Stimulated activated CD8-positive, alpha-beta memory T cell treated with anti-CD3 and anti-CD28 coated beads, Interleukin-4, amount 100 ng/mL, for 24 hours (primary cell): ENCODE results near the gene CIART.
A peak's percentile ranks its signal among the peaks of the same experiment; 100 is the strongest.
"Not testable (repeated sequence)": the region's sequence is repeated elsewhere in the genome, so short reads cannot be mapped to it uniquely, and the experiment has no call there.

Source experiments
- DNase-seq: peaks from one replicate; pipeline ENCODE4 v3.0.0-alpha.2; 2020; ENCODE audit warnings: low read depth

The CIART gene

GRCh38 chr1:150281758-150282557, at the start of gene CIART:
Gene CIART, plus strand, starts transcription at chr1:150282554. Its CDS starts 714 bp downstream, at chr1:150283268.
- DNase-seq, result peak; percentile 47

GRCh38 chr1:150232921-150233320, 49.4 kb upstream of the CIART start:
- DNase-seq, result not testable (repeated sequence)

GRCh38 chr1:150233359-150234308, 48.7 kb upstream of the CIART start:
- peak; percentile 47 for DNase-seq

- no peak for DNase-seq
These were observed 48.1 kb upstream of the CIART start for GRCh38 chr1:150234309-150234565.

GRCh38 chr1:150234566-150235293, 47.6 kb upstream of the CIART start:
- peak; percentile 86 for DNase-seq

- DNase-seq, result no peak
These were observed 47.0 kb upstream of the CIART start for GRCh38 chr1:150235294-150235851.

GRCh38 chr1:150235852-150236613, 46.3 kb upstream of the CIART start, which contains the start of gene ANP32E:
Gene ANP32E, minus strand, starts transcription at chr1:150236112. Its CDS starts 326 bp downstream, at chr1:150235786.
- DNase-seq, result peak; percentile 85

- no peak for DNase-seq
These were observed 45.7 kb upstream of the CIART start for GRCh38 chr1:150236614-150237100.

- DNase-seq, result not testable (repeated sequence)
These were observed 45.2 kb upstream of the CIART start for GRCh38 chr1:150237176-150237575.

GRCh38 chr1:150237746-150238145, 44.6 kb upstream of the CIART start:
- no peak for DNase-seq

GRCh38 chr1:150243003-150243402, 39.4 kb upstream of the CIART start:
- no peak for DNase-seq

GRCh38 chr1:150249936-150250335, 32.4 kb upstream of the CIART start:
- no peak for DNase-seq

- no peak for DNase-seq
These were observed 26.2 kb upstream of the CIART start for GRCh38 chr1:150256198-150256553.

GRCh38 chr1:150256554-150257341, 25.6 kb upstream of the CIART start:
- DNase-seq, result no peak

GRCh38 chr1:150257624-150258585, 24.4 kb upstream of the CIART start, which contains the start of gene CA14:
Gene CA14, plus strand, starts transcription at chr1:150257774. Its CDS starts 355 bp downstream, at chr1:150258129.
- DNase-seq, result no peak

GRCh38 chr1:150259217-150259616, 23.1 kb upstream of the CIART start:
- DNase-seq, result no peak

GRCh38 chr1:150259758-150260669, 22.3 kb upstream of the CIART start:
- no peak for DNase-seq

GRCh38 chr1:150261367-150261766, 21.0 kb upstream of the CIART start:
- no peak for DNase-seq
